Natural killer cell (primary cell): ENCODE data around the gene PARD3B. TPM values are rescaled to one million over a fixed set of nuclear protein-coding genes. Genes with fewer than 3 reads are reported as not detected.

ENCODE experiments used
- ATAC-seq, 3 donors: fragments of 150-1000 bp in 2 of 3; fragments of 200-7000 bp in 1 of 3; cut with Tn5 transposase; 1 replicate in 1 of 3; 2 replicates in 2 of 3; pipeline ENCODE4 v1.10.0; 2021; ENCODE audit warnings: mild to moderate bottlenecking in 2 of 3, moderate library complexity in 2 of 3
- DNase-seq, 2 donors: peaks; one replicate each; pipeline versions ENCODE4 v3.0.0 to v3.0.0-alpha.2; 2013 to 2021; ENCODE audit warnings: mixed read lengths in 1 of 2
- H3K27ac ChIP-seq: one replicate; pipeline ENCODE4 v1.5.1; 2013; ENCODE audit warnings: mild to moderate bottlenecking, low read length
- H3K27me3 ChIP-seq: one replicate; pipeline ENCODE4 v1.6.1; 2013; ENCODE audit warnings: low read length; ENCODE audit not compliant: control insufficient read depth, insufficient read depth
- H3K36me3 ChIP-seq: one replicate; pipeline ENCODE4 v1.6.1; 2013; ENCODE audit warnings: low read length; ENCODE audit not compliant: control insufficient read depth, insufficient read depth
- H3K4me1 ChIP-seq: one replicate; pipeline ENCODE4 v1.6.1; 2013; ENCODE audit warnings: low read length; ENCODE audit not compliant: control insufficient read depth, insufficient read depth
- H3K4me3 ChIP-seq: one replicate; pipeline ENCODE4 v1.5.1; 2013; ENCODE audit warnings: low read length
- H3K9me3 ChIP-seq: one replicate; pipeline ENCODE4 v1.6.1; 2013; ENCODE audit warnings: low read length; ENCODE audit not compliant: control insufficient read depth, insufficient read depth
- H3K27ac Mint-ChIP-seq, 2 donors: one replicate each; pipeline ENCODE4 v1.8.0; 2022; ENCODE audit warnings: mild to moderate bottlenecking in 2 of 2, mixed read lengths in 2 of 2, moderate library complexity in 1 of 2
- H3K27me3 Mint-ChIP-seq, 2 donors: one replicate each; pipeline ENCODE4 v1.8.0; 2022; ENCODE audit warnings: low read depth in 2 of 2, mixed read lengths in 2 of 2
- H3K36me3 Mint-ChIP-seq: one replicate; pipeline ENCODE4 v1.8.0; 2022; ENCODE audit warnings: mixed read lengths
- H3K4me1 Mint-ChIP-seq, 2 donors: one replicate each; pipeline ENCODE4 v1.8.0; 2022; ENCODE audit warnings: mixed read lengths in 2 of 2
- H3K4me3 Mint-ChIP-seq: one replicate; pipeline ENCODE4 v1.8.0; 2022; ENCODE audit warnings: mild to moderate bottlenecking, moderate library complexity, mixed read lengths
- H3K9me3 Mint-ChIP-seq, 2 donors: one replicate each; pipeline ENCODE4 v1.8.0; 2022; ENCODE audit warnings: mixed read lengths in 2 of 2
- CTCF ChIP-seq: fragments of 200-600 bp; IDR thresholded peaks from one replicate; pipeline ENCODE4 v1.8.0; 2022; ENCODE audit warnings: antibody characterized with exemption
- WGBS: methylation state at CpG from one replicate; pipeline ENCODE4 v1.1.7; 2013; ENCODE audit warnings: missing lambda C conversion rate; ENCODE audit not compliant: insufficient coverage; 5-methylcytosine and 5-hydroxymethylcytosine counted together
- intact Hi-C: fragments of 100-400 bp; cut with micrococcal nuclease; formaldehyde crosslinking; loops from one replicate; pipeline ENCODE4 v1.14.2; 2022
- total RNA-seq, 4 donors: library from RNA; stranded (reverse); fragments of 120-200 nt in 1 of 4; gene quantifications; one replicate each; pipeline versions ENCODE4 v1.2.3 to v1.2.4, GENCODE V29; 2013 to 2022

The PARD3B gene
- total RNA-seq, 3 donors from 2014 or later (not counting 1 experiment from before 2014, with no cell fraction given): 0.13 to 0.45 TPM; not detected in 1

DNA sequence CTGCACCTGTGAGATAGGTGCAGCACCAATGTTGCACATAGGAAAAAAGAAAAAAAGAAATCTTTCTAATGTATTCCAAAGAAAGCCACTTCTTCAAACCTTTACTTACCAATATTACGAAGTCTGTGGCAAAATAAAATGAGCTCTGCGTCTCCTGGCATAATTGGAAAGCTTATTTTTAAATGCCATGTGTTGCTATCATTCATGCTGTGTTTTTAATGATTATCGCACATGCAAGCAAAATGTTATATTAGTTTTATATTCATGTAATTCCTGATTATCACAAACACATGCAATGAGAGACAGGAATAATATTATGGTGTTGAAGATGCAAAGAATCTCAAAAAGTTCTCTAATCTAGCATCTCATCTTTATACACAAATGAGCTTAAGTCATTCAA lies 47.0 kb upstream of the PARD3B start:
- H3K36me3 ChIP-seq: no peaks in the 10 kb centered on the region
- H3K27ac ChIP-seq: no peak overlapping the region
- no peaks in the 10 kb centered on the region for H3K9me3 ChIP-seq
- H3K9me3 Mint-ChIP-seq: no peaks in the 10 kb centered on the region
- intact Hi-C loops: no loop called here
- WGBS: 43% methylated on average over 1 of the region's 3 CpGs
- H3K4me3 Mint-ChIP-seq: no peak overlapping the region
- no peaks in the 10 kb centered on the region for H3K36me3 Mint-ChIP-seq
- DNase-seq (no peak), ATAC-seq (no peak)
- no peaks in the 10 kb centered on the region for H3K4me1 ChIP-seq
- no peaks in the 10 kb centered on the region for H3K27me3 Mint-ChIP-seq
- no peak overlapping the region for H3K27ac Mint-ChIP-seq
- H3K4me3 ChIP-seq: no peak overlapping the region
- no peaks in the 10 kb centered on the region for H3K4me1 Mint-ChIP-seq
- no peaks in the 10 kb centered on the region for H3K27me3 ChIP-seq
- no peak for TF ChIP-seq CTCF

- no peak overlapping the region for H3K4me3 ChIP-seq
- H3K4me1 ChIP-seq: no peaks in the 10 kb centered on the region
- H3K36me3 ChIP-seq: no peaks in the 10 kb centered on the region
- no peaks in the 10 kb centered on the region for H3K9me3 Mint-ChIP-seq
- TF ChIP-seq CTCF: no peak
- H3K27ac ChIP-seq: no peak overlapping the region
- no peaks in the 10 kb centered on the region for H3K27me3 ChIP-seq
- no peaks in the 10 kb centered on the region for H3K4me1 Mint-ChIP-seq
- no peak for ATAC-seq
- intact Hi-C loops: no loop called here
- H3K9me3 ChIP-seq: no peaks in the 10 kb centered on the region
- no peaks in the 10 kb centered on the region for H3K36me3 Mint-ChIP-seq
- WGBS: 80% methylated on average over 2 of the region's 2 CpGs
- no peak overlapping the region for H3K4me3 Mint-ChIP-seq
- no peak overlapping the region for H3K27ac Mint-ChIP-seq
- DNase-seq: no peak
- H3K27me3 Mint-ChIP-seq: no peaks in the 10 kb centered on the region
Observed at GRCh38 chr2:204503869-204504268, 41.4 kb upstream of the PARD3B start.

- Histone ChIP-seq H3K27me3 (no peaks in the 10 kb centered on the region), H3K27ac (no peak overlapping the region), H3K36me3 (no peaks in the 10 kb centered on the region), H3K9me3 (no peaks in the 10 kb centered on the region), H3K4me3 (no peak overlapping the region), H3K4me1 (no peaks in the 10 kb centered on the region)
- Mint-ChIP-seq H3K9me3 (no peaks in the 10 kb centered on the region), H3K27me3 (no peaks in the 10 kb centered on the region), H3K36me3 (no peaks in the 10 kb centered on the region), H3K4me3 (no peak overlapping the region), H3K4me1 (no peaks in the 10 kb centered on the region), H3K27ac (no peak overlapping the region)
- WGBS: no CpG with 5 or more reads among the region's 2 CpGs
- intact Hi-C loops: no loop called here
- ATAC-seq (no peak), DNase-seq (no peak)
- TF ChIP-seq CTCF: no peak
Observed at GRCh38 chr2:204504594-204504993, 40.7 kb upstream of the PARD3B start.

DNA sequence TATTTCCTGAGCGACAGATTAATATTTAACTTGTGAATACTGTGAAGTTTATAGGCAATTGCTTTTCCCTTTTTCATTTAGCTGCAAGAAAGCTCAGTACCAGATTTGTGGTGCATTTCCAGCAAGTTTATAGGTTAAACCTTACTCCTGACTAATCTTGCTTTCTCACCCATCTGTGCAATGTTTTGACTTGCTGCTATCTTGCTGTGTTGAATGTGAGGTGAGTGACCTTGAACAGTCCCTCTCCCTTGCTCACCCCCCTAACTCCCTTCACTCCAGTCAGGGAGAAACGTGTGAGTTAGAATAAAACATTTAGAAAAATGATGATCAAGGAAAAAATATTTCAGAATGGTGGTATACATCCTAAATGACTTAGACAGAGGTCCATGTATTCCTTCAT lies 39.8 kb upstream of the PARD3B start:
- no peak for TF ChIP-seq CTCF
- H3K4me1 Mint-ChIP-seq: no peaks in the 10 kb centered on the region
- no peaks in the 10 kb centered on the region for H3K27me3 Mint-ChIP-seq
- H3K4me3 Mint-ChIP-seq: no peak overlapping the region
- Histone ChIP-seq H3K36me3 (no peaks in the 10 kb centered on the region), H3K9me3 (no peaks in the 10 kb centered on the region), H3K4me1 (no peaks in the 10 kb centered on the region), H3K27me3 (no peaks in the 10 kb centered on the region), H3K27ac (no peak overlapping the region), H3K4me3 (no peak overlapping the region)
- H3K27ac Mint-ChIP-seq: no peak overlapping the region
- WGBS: 75% methylated on average over 1 of the region's 2 CpGs
- intact Hi-C loops: no loop called here
- ATAC-seq: no peak
- no peaks in the 10 kb centered on the region for H3K9me3 Mint-ChIP-seq
- no peak for DNase-seq
- no peaks in the 10 kb centered on the region for H3K36me3 Mint-ChIP-seq
